TTC549 (cell line): ENCODE data around the gene LIMCH1.

Experiments used
- FAIRE-seq: peaks from 2 replicates; lab custom pipeline; 2012; peaks lifted over from hg19 to GRCh38; lab: Jason Lieb, UNC

LIMCH1 gene

GRCh38 chr4:41532882-41533281 is 5.1 kb upstream of the LIMCH1 start:
- FAIRE-seq: no peak

- no peak for FAIRE-seq
These were observed 4.3 kb upstream of the LIMCH1 start for GRCh38 chr4:41533680-41534079.

- FAIRE-seq: no peak
These were observed 3.6 kb upstream of the LIMCH1 start for GRCh38 chr4:41534404-41534803.

- no peak for FAIRE-seq
These were observed 2.0 kb upstream of the LIMCH1 start for GRCh38 chr4:41535911-41536371.

- FAIRE-seq: no peak
These were observed 566 bp upstream of the LIMCH1 start for GRCh38 chr4:41537292-41537890.

- FAIRE-seq: no peak
These were observed 1.0 kb downstream of the LIMCH1 start for GRCh38 chr4:41538887-41539498.

GRCh38 chr4:41539711-41540110 is 1.8 kb downstream of the LIMCH1 start:
- FAIRE-seq: no peak

- no peak for FAIRE-seq
These were observed 2.7 kb downstream of the LIMCH1 start for GRCh38 chr4:41540687-41541086.

GRCh38 chr4:41541687-41542094 is 3.7 kb downstream of the LIMCH1 start:
- FAIRE-seq: no peak

GRCh38 chr4:41542526-41543275 is 4.7 kb downstream of the LIMCH1 start:
- FAIRE-seq: no peak

GRCh38 chr4:41545238-41545637 is 7.3 kb downstream of the LIMCH1 start:
- no peak for FAIRE-seq

- no peak for FAIRE-seq
These were observed 8.7 kb downstream of the LIMCH1 start for GRCh38 chr4:41546638-41547037.

GRCh38 chr4:41548305-41548880 is 10.4 kb downstream of the LIMCH1 start:
- no peak for FAIRE-seq

GRCh38 chr4:41549478-41549877 is 11.5 kb downstream of the LIMCH1 start:
- no peak for FAIRE-seq

- no peak for FAIRE-seq
These were observed 12.4 kb downstream of the LIMCH1 start for GRCh38 chr4:41550308-41550707.

GRCh38 chr4:41551536-41551935 is 13.6 kb downstream of the LIMCH1 start:
- FAIRE-seq: no peak

- no peak for FAIRE-seq
These were observed 16.9 kb downstream of the LIMCH1 start for GRCh38 chr4:41554905-41555304.

- FAIRE-seq: no peak
These were observed 18.6 kb downstream of the LIMCH1 start for GRCh38 chr4:41556526-41556925.

- no peak for FAIRE-seq
These were observed 22.1 kb downstream of the LIMCH1 start for GRCh38 chr4:41559940-41560516.

- FAIRE-seq: no peak
These were observed 23.3 kb downstream of the LIMCH1 start for GRCh38 chr4:41561244-41561643.

GRCh38 chr4:41567186-41567585 is 29.2 kb downstream of the LIMCH1 start:
- FAIRE-seq: no peak

GRCh38 chr4:41568363-41568762 is 30.4 kb downstream of the LIMCH1 start:
- no peak for FAIRE-seq

GRCh38 chr4:41569961-41570360 is 32.0 kb downstream of the LIMCH1 start:
- no peak for FAIRE-seq
